ENCODE data around the gene USP46. TPM values are rescaled to one million over a fixed set of nuclear protein-coding genes. Genes with fewer than 3 reads are reported as not detected.

The USP46 gene
- total and polyA plus RNA-seq, 2 of the 13 experiments (the other 11 are each of a cell fraction or from before 2014, with no cell fraction given): 4.7 to 17.4 TPM

DNA sequence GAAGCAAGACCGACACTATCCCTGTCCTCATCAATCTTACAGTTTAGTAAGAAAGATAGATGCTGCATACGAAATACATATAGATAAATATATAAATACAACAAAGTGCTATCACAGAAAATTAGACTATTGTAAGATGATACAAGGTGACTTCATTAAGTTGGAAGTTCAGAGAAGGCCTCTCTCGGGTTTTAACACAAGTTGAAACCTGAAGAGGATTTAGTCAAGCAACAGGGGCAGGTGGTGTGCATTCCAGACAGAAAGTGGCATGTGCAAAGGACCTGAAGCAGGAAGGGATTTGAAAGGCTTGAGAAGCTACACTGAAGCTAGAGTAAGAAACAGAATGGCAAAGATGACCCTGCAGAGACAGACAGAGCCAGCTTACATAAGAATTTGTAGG is 36.5 kb downstream of the USP46 start (continued):
- TF ChIP-seq ZNF343 (CRISPR knock-in tag; IDR thresholded peaks at IDR 0.05) (no peak), SNAI1 (CRISPR knock-in tag; IDR thresholded peaks at IDR 0.05; ENCODE audit: borderline replicate concordance) (no peak), SATB2 (CRISPR knock-in tag; IDR thresholded peaks at IDR 0.05) (no peak)

DNA sequence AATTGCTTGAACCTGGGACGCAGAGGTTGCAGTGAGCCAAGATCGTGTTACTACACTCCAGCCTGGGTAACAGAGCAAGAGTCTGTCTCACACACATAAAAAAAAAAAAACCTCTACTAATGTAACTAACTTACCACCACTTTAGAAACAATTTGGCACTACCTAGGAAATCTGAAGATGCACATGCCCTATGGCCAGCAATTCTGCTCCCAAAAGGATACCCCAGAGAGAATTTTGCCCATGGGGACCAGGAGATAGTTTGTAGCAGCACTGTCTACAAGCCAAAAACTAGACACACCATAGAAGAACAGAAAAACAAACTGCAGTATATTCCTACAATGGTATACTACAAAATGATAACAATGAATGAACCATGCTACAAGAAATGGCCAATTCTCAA is 37.5 kb downstream of the USP46 start:
- no peaks in the 10 kb centered on the region for H4K20me1 ChIP-seq (ENCODE audit: insufficient read depth, low read length)
- no peak for TF ChIP-seq ZNF337 (CRISPR knock-in tag; IDR thresholded peaks at IDR 0.05; ENCODE audit: borderline replicate concordance, low read depth)
- no peak for TF ChIP-seq PPARG (CRISPR knock-in tag; conservative IDR thresholded peaks at IDR 0.05)
- TF ChIP-seq ZNF569 (CRISPR knock-in tag; IDR thresholded peaks at IDR 0.05; ENCODE audit: borderline replicate concordance): no peak
- TF ChIP-seq ZNF709 (CRISPR knock-in tag; IDR thresholded peaks at IDR 0.05): no peak
- no peak for TF ChIP-seq BRF2 (CRISPR knock-in tag; IDR thresholded peaks at IDR 0.05)
- no peak for TF ChIP-seq SIX1 (CRISPR knock-in tag; IDR thresholded peaks at IDR 0.05; ENCODE audit: borderline replicate concordance)
- no peak for TF ChIP-seq ZNF17 (CRISPR knock-in tag; IDR thresholded peaks at IDR 0.05)
- no peak for TF ChIP-seq NFE2L2 (IDR thresholded peaks at IDR 0.05; ENCODE audit: low read length)
- no peak for TF ChIP-seq CENPX (CRISPR knock-in tag; IDR thresholded peaks at IDR 0.05)
- no peak for TF ChIP-seq ZNF296 (CRISPR knock-in tag; conservative IDR thresholded peaks at IDR 0.05)
- POLR2A ChIA-PET: no interaction called here
- 100% methylated on average over 2 of the region's 2 CpGs for whole genome bisulfite sequencing (ENCODE audit: low lambda C conversion rate)
- H3K79me2 ChIP-seq (ENCODE audit: insufficient read depth, low read length): no peaks in the 10 kb centered on the region
- intact Hi-C loops (cut with micrococcal nuclease; ENCODE audit: unreplicated experiment): no loop called here
- peaks cover 0 to 11% of the 10 kb centered on the region in 2 experiments; a peak in 2 of 5 replicates for H3K36me3 ChIP-seq (replicated peaks in 1 of 2; ENCODE audit: control insufficient read depth in 1 of 2, insufficient read depth in 2 of 2, low read length in 2 of 2)
- H3K27me3 ChIP-seq (ENCODE audit: control insufficient read depth in 1 of 2, insufficient read depth in 2 of 2, low read length in 2 of 2): no peaks in the 10 kb centered on the region
- FAIRE-seq (no peak), ATAC-seq (no peak), DNase-seq (ENCODE audit: low spot score) (no peak)
- in situ Hi-C loops (cut with HindIII; ENCODE audit: extremely low pct_ligation_motif_present, low pct_unique_long_range_greater_than_20kb): no loop called here
- BruUV-seq (replicated peaks): no TSS peak
- CTCF ChIA-PET (ENCODE audit: low intra/inter-chr PET ratio, low total read pairs): no interaction called here
- no peak overlapping the region for H3K4me2 ChIP-seq (ENCODE audit: low read depth, low read length)
- H3K9me3 ChIP-seq (ENCODE audit: low read length): no peaks in the 10 kb centered on the region
- no peaks in the 10 kb centered on the region for H3K4me1 ChIP-seq (ENCODE audit: insufficient read depth, low read length)
- H3K9ac ChIP-seq (ENCODE audit: insufficient read depth, low read depth, low read length): no peak overlapping the region
- H2AFZ ChIP-seq (ENCODE audit: low read length): no peak overlapping the region
- no peak overlapping the region for H3K27ac ChIP-seq (ENCODE audit: extremely low read length, insufficient read depth, low read length)
- H3K4me3 ChIP-seq (replicated peaks in 1 of 3; ENCODE audit: insufficient read depth in 1 of 3, low read depth in 2 of 3, low read length in 3 of 3): no peak overlapping the region

Measured in HepG2 (cell line).